Lower leg skin (tissue), 3 donors: ENCODE measurements around the gene SNX6.

Experiments used
- CTCF ChIP-seq, 3 donors: fragments of 450-650 bp; IDR thresholded peaks; one replicate each; pipeline ENCODE4 v1.5.1; 2016; ENCODE audit warnings: antibody characterized with exemption in 3 of 3, mild to moderate bottlenecking in 3 of 3, moderate library complexity in 2 of 3
- POLR2A ChIP-seq, 2 donors: fragments of 450-650 bp; IDR thresholded peaks; one replicate each; pipeline ENCODE4 v1.6.1; 2016 to 2017; ENCODE audit warnings: antibody characterized with exemption in 2 of 2, mild to moderate bottlenecking in 1 of 2, moderate library complexity in 1 of 2

DNA sequence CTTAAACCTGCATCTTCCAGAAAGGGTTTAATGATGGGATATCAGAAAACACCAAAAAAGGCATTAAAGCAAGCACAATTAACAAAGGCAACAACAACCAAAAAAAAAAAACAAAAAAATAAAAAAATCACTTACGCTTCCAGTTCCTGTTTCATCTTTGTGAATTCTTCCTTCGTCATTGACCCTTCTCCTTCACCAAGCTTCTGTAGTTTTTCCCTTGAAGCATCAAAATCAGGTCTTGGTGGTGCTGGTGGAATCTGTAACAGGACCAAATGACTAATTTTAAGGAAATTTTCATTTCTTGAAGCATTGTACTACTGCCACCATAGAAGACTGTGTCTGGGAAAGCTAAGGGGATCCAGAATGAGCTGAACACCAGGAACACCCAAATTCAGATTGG is 24.5 kb downstream of the SNX6 start:
- TF ChIP-seq CTCF (IDR thresholded peaks at IDR 0.05) (no peak), POLR2A (IDR thresholded peaks at IDR 0.05) (no peak)
